ENCODE measurements around the gene KIF1B.

Gene KIF1B

GRCh38 chr1:10283318-10283984 lies 73.1 kb downstream of the KIF1B start:
- no peak for TF ChIP-seq CTCF (IDR thresholded peaks at IDR 0.05; ENCODE audit: low read depth, low read length)
- no peak overlapping the region for H3K4me3 ChIP-seq (ENCODE audit: low read depth, low read length)

- no peak for TF ChIP-seq CTCF (IDR thresholded peaks at IDR 0.05; ENCODE audit: low read depth, low read length)
- H3K4me3 ChIP-seq (ENCODE audit: low read depth, low read length): no peak overlapping the region
Measured at GRCh38 chr1:10286244-10286643, 75.9 kb downstream of the KIF1B start.

GRCh38 chr1:10287023-10287645 lies 76.8 kb downstream of the KIF1B start:
- TF ChIP-seq CTCF (IDR thresholded peaks at IDR 0.05; ENCODE audit: low read depth, low read length): no peak
- no peak overlapping the region for H3K4me3 ChIP-seq (ENCODE audit: low read depth, low read length)

GRCh38 chr1:10288029-10288615 lies 77.8 kb downstream of the KIF1B start:
- TF ChIP-seq CTCF (IDR thresholded peaks at IDR 0.05; ENCODE audit: low read depth, low read length): no peak
- no peak overlapping the region for H3K4me3 ChIP-seq (ENCODE audit: low read depth, low read length)

- TF ChIP-seq CTCF (IDR thresholded peaks at IDR 0.05; ENCODE audit: low read depth, low read length): no peak
- no peak overlapping the region for H3K4me3 ChIP-seq (ENCODE audit: low read depth, low read length)
Measured at GRCh38 chr1:10291705-10292104, 81.3 kb downstream of the KIF1B start.

GRCh38 chr1:10292188-10292587 lies 81.8 kb downstream of the KIF1B start:
- H3K4me3 ChIP-seq (ENCODE audit: low read depth, low read length): no peak overlapping the region
- TF ChIP-seq CTCF (IDR thresholded peaks at IDR 0.05; ENCODE audit: low read depth, low read length): no peak

- TF ChIP-seq CTCF (IDR thresholded peaks at IDR 0.05; ENCODE audit: low read depth, low read length): no peak
- no peak overlapping the region for H3K4me3 ChIP-seq (ENCODE audit: low read depth, low read length)
Measured at GRCh38 chr1:10295481-10296085, 85.2 kb downstream of the KIF1B start.
